GM23248 (cell line): ENCODE data around the gene CTU2.

Source experiments
- EZH2 ChIP-seq: fragments of 200-600 bp; sonication (generic); IDR thresholded peaks from 2 replicates; pipeline ENCODE4 v1.6.1; 2018; ENCODE audit warnings: antibody characterized with exemption, mild to moderate bottlenecking; ENCODE audit not compliant: insufficient read depth, poor library complexity, severe bottlenecking
- EZH2phosphoT487 ChIP-seq: fragments of 200-600 bp; sonication (generic); IDR thresholded peaks from 2 replicates; pipeline ENCODE4 v1.6.1; 2018; ENCODE audit warnings: antibody characterized with exemption, moderate library complexity, mild to moderate bottlenecking, low read depth; ENCODE audit not compliant: insufficient read depth

DNA sequence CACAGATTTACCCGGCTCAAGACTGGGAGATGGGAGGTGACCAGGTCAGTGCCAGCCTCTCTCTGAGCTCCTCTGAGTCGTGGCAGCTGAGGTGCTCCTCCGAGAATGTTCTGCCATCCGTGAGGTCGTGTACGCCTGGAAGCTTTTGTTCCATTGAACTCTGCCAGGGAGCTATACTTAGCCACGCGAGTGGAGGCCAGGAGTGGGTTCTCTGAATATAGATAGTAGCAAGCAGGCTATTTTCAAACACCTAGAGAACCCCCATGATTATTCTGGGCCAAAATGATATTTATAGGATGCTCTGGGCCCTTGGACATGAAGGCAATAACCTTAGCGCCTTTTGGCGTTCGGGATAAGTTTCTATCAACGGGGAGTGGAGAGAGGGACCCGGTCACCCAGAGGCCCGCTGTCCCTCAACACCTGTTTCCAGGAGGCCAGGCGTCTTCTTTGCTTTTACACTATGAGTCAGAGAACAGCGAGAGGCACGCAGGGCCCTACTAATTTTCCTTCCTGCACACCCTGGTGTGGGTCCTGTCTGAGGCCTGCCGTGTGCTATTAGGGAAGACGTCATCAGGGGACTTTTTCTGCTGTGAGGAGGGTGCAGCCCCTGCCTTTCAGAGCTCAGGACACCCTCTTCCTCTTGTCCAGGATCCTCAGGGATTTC is 32.5 kb upstream of the CTU2 start:
- TF ChIP-seq EZH2phosphoT487: no peak
- TF ChIP-seq EZH2: no peak
